Nucleus accumbens (tissue), 56 donors: ENCODE results near the gene RPP30.
"Not testable (repeated sequence)": the region's sequence is repeated elsewhere in the genome, so short reads cannot be mapped to it uniquely, and the experiment has no call there.

Experiments used
- DNase-seq, 56 donors: peaks; one replicate each; lab custom pipeline; 2025; lab: John Stamatoyannopoulos, UW

Gene RPP30

GRCh38 chr10:90866050-90866598, 5.7 kb upstream of the RPP30 start:
- no peak for DNase-seq

- peak in 39 of 56 donors; percentile 2 to 65 (median 28) for DNase-seq
These were observed 452 bp upstream of the RPP30 start for GRCh38 chr10:90871279-90871765.

- DNase-seq: no peak
These were observed 860 bp downstream of the RPP30 start for GRCh38 chr10:90872648-90873020.

GRCh38 chr10:90879062-90879461, 7.3 kb downstream of the RPP30 start:
- no peak for DNase-seq

GRCh38 chr10:90880059-90880719, 8.4 kb downstream of the RPP30 start:
- DNase-seq: not testable (repeated sequence)

GRCh38 chr10:90884431-90884830, 12.7 kb downstream of the RPP30 start:
- no peak for DNase-seq

GRCh38 chr10:90885176-90885575, 13.4 kb downstream of the RPP30 start:
- DNase-seq: no peak

- no peak for DNase-seq
These were observed 15.8 kb downstream of the RPP30 start for GRCh38 chr10:90887555-90887954.

- DNase-seq: no peak
These were observed 16.6 kb downstream of the RPP30 start for GRCh38 chr10:90888387-90888786.

- no peak for DNase-seq
These were observed 17.9 kb downstream of the RPP30 start for GRCh38 chr10:90889636-90890035.

GRCh38 chr10:90890347-90890746, 18.6 kb downstream of the RPP30 start:
- no peak for DNase-seq

- no peak for DNase-seq
These were observed 21.4 kb downstream of the RPP30 start for GRCh38 chr10:90893190-90893589.

GRCh38 chr10:90896916-90897315, 25.1 kb downstream of the RPP30 start:
- DNase-seq: not testable (repeated sequence)

- DNase-seq: no peak
These were observed 34.2 kb downstream of the RPP30 start for GRCh38 chr10:90905925-90906324.

- no peak for DNase-seq
These were observed 34.8 kb downstream of the RPP30 start for GRCh38 chr10:90906596-90906995.

- DNase-seq: peak in 51 of 56 donors; percentile 1 to 79 (median 38)
These were observed 39.6 kb downstream of the RPP30 start for GRCh38 chr10:90911133-90912051.

- DNase-seq: no peak
These were observed 40.4 kb downstream of the RPP30 start for GRCh38 chr10:90912174-90912573.

- no peak for DNase-seq
These were observed 41.2 kb downstream of the RPP30 start for GRCh38 chr10:90912854-90913479.

GRCh38 chr10:90913774-90914420, 42.1 kb downstream of the RPP30 start:
- DNase-seq: no peak
